Neural progenitor cell (in vitro differentiated cells): ENCODE data around the gene HUS1.

Experiments used
- CTCF ChIP-seq: fragments of 200-600 bp; sonication (generic); IDR thresholded peaks from 2 replicates; pipeline ENCODE4 v1.5.1; 2017; ENCODE audit warnings: antibody characterized with exemption, mild to moderate bottlenecking
- EZH2 ChIP-seq: fragments of 200-600 bp; sonication (generic); IDR thresholded peaks from 2 replicates; pipeline ENCODE4 v1.6.1; 2017; ENCODE audit warnings: antibody characterized with exemption, mild to moderate bottlenecking, moderate library complexity

GRCh38 chr7:47967708-47968107 is 11.7 kb downstream of the HUS1 start:
- TF ChIP-seq EZH2 = no peak
- no peak for TF ChIP-seq CTCF
